MCF 10A (cell line): ENCODE measurements around the gene STRIP2. TPM values are rescaled to one million over a fixed set of nuclear protein-coding genes. Genes with fewer than 3 reads are reported as not detected.

Experiments
- BruUV-seq: library from RNA; stranded (reverse); fragments of 400-500 nt; replicated peaks from 2 replicates; lab custom pipeline; 2021; lab: Mats Ljungman, UMichigan
- CTCF ChIA-PET: fragments of 300-600 bp; sonication (Branson Sonifier 250); formaldehyde crosslinking; extraction: SDS; loops from one replicate; lab custom pipeline; 2021; ENCODE audit warnings: antibody characterized with exemption, inconsistent platforms; lab: Yijun Ruan, JAX
- POLR2A ChIA-PET: fragments of 300-600, 350-650 bp; sonication (Branson Sonifier 250); formaldehyde crosslinking; extraction: SDS; loops from one replicate; lab custom pipeline; 2020; ENCODE audit warnings: antibody characterized with exemption, inconsistent platforms; lab: Yijun Ruan, JAX
- DNase-seq: peaks from one replicate; pipeline ENCODE4 v3.0.0-alpha.2; 2018; ENCODE audit not compliant: unreplicated experiment
- H3K27ac Mint-ChIP-seq: one replicate; pipeline ENCODE4 v1.8.0; 2022; ENCODE audit warnings: mild to moderate bottlenecking, low read depth, mixed read lengths; ENCODE audit not compliant: unreplicated experiment
- H3K27me3 Mint-ChIP-seq: one replicate; pipeline ENCODE4 v1.8.0; 2022; ENCODE audit warnings: mixed read lengths; ENCODE audit not compliant: insufficient read depth, unreplicated experiment
- H3K36me3 Mint-ChIP-seq: one replicate; pipeline ENCODE4 v1.8.0; 2022; ENCODE audit warnings: mild to moderate bottlenecking, moderate library complexity, mixed read lengths; ENCODE audit not compliant: insufficient read depth, unreplicated experiment
- H3K4me1 Mint-ChIP-seq: one replicate; pipeline ENCODE4 v1.8.0; 2022; ENCODE audit warnings: mixed read lengths; ENCODE audit not compliant: insufficient read depth, unreplicated experiment
- H3K4me3 Mint-ChIP-seq: one replicate; pipeline ENCODE4 v1.8.0; 2022; ENCODE audit warnings: mild to moderate bottlenecking, moderate library complexity, mixed read lengths; ENCODE audit not compliant: unreplicated experiment
- H3K9me3 Mint-ChIP-seq: one replicate; pipeline ENCODE4 v1.8.0; 2022; ENCODE audit warnings: mixed read lengths; ENCODE audit not compliant: unreplicated experiment
- CTCF ChIP-seq: fragments of 200-600 bp; IDR thresholded peaks from one replicate; pipeline ENCODE4 v1.8.0; 2022; ENCODE audit warnings: antibody characterized with exemption, mild to moderate bottlenecking; ENCODE audit not compliant: unreplicated experiment
- intact Hi-C: fragments of 100-400 bp; cut with micrococcal nuclease; formaldehyde crosslinking; loops from 2 replicates; pipeline ENCODE4 v1.14.1; 2022
- total RNA-seq: library from RNA; stranded (reverse); gene quantifications from 2 replicates; pipeline ENCODE4 v1.2.3, GENCODE V29; 2022

STRIP2 gene
- total RNA-seq, 1 experiment from 2014 or later: 6.3 TPM

DNA sequence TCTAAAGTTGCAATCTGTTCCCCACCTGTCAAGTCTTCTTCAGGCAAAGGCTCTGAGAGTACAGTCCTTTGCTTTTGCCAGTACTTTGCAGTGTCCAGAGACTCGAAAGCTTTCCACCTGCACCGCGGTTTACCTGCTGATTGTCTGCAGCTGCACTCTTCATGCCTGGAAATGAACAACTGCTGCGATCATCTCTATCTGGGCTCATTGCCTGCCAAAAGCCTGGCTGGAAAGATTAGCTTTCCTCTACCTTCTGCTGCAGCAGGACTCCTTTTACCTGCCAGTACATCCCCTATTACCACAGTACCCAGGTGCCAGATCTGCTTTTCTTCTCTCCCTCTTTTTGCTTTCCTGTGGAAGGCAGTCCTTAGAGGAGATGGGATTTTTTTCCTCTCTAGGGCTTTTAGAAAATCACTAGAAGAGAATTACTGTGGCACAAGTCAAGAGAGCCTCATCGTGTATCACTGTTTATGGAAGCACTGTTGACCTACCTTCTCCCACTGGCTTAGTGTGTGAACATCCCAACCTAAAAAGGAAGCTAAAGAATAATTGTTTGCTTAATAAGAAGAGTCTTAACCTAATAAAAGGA, 2.2 kb downstream of the STRIP2 start:
- Mint-ChIP-seq H3K27me3 (no peaks in the 10 kb centered on the region), H3K27ac (no peak overlapping the region), H3K36me3 (peaks cover 6% of the 10 kb centered on the region), H3K9me3 (no peaks in the 10 kb centered on the region), H3K4me1 (peaks cover 37% of the 10 kb centered on the region), H3K4me3 (no peak overlapping the region)
- peak; percentile 12 for DNase-seq
- TF ChIP-seq CTCF: no peak
- BruUV-seq: no TSS peak
- intact Hi-C loops: no loop called here
- ChIA-PET POLR2A (no interaction called here), CTCF (interaction anchor here (1.2 kb wide), 1 partner anchor 11 kb away, joined by 7 read pairs; no protein-coding TSS in a partner anchor)

DNA sequence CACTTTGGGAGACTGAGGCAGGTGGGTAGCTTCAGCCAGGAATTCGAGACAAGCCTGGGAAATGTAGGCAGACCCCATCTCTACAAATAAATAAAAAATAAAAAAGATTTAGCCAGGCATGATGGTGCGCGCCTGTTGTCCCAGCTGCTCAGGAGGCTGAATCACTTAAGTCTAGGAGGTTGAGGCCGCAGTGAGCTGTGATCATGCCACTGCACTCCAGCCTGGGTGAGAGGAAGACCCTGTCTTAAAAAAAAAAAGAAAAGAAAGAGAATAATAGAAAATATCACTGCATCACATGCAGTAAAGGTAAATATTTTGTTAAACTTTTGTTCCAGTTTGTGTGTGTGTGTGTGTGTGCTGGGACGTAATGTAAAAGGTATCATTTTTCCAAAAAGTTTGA, 3.0 kb downstream of the STRIP2 start:
- Mint-ChIP-seq H3K27me3 (no peaks in the 10 kb centered on the region), H3K4me1 (peaks cover 37% of the 10 kb centered on the region), H3K4me3 (no peak overlapping the region), H3K27ac (no peak overlapping the region), H3K36me3 (peaks cover 5% of the 10 kb centered on the region), H3K9me3 (no peaks in the 10 kb centered on the region)
- POLR2A ChIA-PET: no interaction called here
- CTCF ChIA-PET: interaction anchor here (1.0 to 1.2 kb wide), 2 partner anchors 10 to 219 kb away, joined by 3 to 7 read pairs; no protein-coding TSS in a partner anchor
- no TSS peak for BruUV-seq
- intact Hi-C loops: no loop called here
- no peak for DNase-seq
- no peak for TF ChIP-seq CTCF

DNA sequence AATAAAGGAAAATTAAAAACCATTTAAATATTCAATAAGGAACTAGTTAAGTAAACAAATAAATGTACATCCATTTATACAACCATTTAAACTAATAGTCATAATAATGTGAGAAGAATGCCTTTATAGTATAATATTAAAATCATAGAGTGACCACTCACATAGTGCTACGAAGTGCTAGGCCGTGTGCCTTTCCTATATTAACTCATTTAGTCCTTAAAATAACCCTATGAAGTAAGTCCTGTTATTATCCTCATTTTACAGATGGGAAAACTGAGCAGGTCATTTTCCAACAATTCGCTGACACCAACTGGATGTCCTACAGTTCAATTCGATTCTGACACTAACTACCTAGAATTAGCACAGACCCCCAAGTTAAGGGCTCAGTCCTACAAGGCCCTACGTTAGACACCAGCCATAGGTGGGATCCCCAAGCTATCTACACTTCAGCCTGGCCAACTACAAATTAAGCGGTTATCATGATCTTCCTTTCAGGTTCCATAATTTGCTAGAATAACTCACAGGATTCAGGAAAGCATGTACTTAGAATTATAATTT, 4.1 kb downstream of the STRIP2 start:
- H3K36me3 Mint-ChIP-seq: peaks cover 5% of the 10 kb centered on the region
- POLR2A ChIA-PET: interaction anchor here (1.2 to 2.8 kb wide), 7 partner anchors 11 to 131 kb away, joined by 3 to 13 read pairs (median 5); no protein-coding TSS in a partner anchor
- intact Hi-C loops: no loop called here
- peaks cover 37% of the 10 kb centered on the region for H3K4me1 Mint-ChIP-seq
- no peak overlapping the region for H3K4me3 Mint-ChIP-seq
- CTCF ChIA-PET: interaction anchor here (1.4 to 2.0 kb wide), 3 partner anchors 15 to 71 kb away, joined by 3 to 11 read pairs (median 4); no protein-coding TSS in a partner anchor
- BruUV-seq: TSS peak; percentile 98
- no peak for TF ChIP-seq CTCF
- peak overlapping the region; percentile 88 for H3K27ac Mint-ChIP-seq
- H3K9me3 Mint-ChIP-seq: no peaks in the 10 kb centered on the region
- no peaks in the 10 kb centered on the region for H3K27me3 Mint-ChIP-seq
- DNase-seq: no peak

- Mint-ChIP-seq H3K4me1 (peaks cover 37% of the 10 kb centered on the region), H3K36me3 (peaks cover 5% of the 10 kb centered on the region), H3K27ac (peak overlapping the region; percentile 88), H3K27me3 (no peaks in the 10 kb centered on the region), H3K4me3 (peak overlapping the region; percentile 41), H3K9me3 (no peaks in the 10 kb centered on the region)
- no peak for TF ChIP-seq CTCF
- DNase-seq: peak; percentile 91
- intact Hi-C loops: no loop called here
- CTCF ChIA-PET: interaction anchor here (0.8 to 2.0 kb wide), 5 partner anchors 14 to 72 kb away, joined by 3 to 11 read pairs (median 4); no protein-coding TSS in a partner anchor
- POLR2A ChIA-PET: interaction anchor here (0.7 to 2.8 kb wide), 10 partner anchors 8 to 131 kb away, joined by 3 to 13 read pairs (median 4); no protein-coding TSS in a partner anchor
- TSS peak; percentile 24 for BruUV-seq
These were observed 4.8 kb downstream of the STRIP2 start for GRCh38 chr7:129438839-129439651.
